NCI-H2196 treated with DMSO at 0.1 percent for 48 hours (cell line): Measurements from ENCODE around the gene TTC23L.
"Not testable (repeated sequence)": the region's sequence is repeated elsewhere in the genome, so short reads cannot be mapped to it uniquely, and the experiment has no call there.

Source experiments
- DNase-seq: peaks from one replicate; lab custom pipeline; 2025; ENCODE audit not compliant: unreplicated experiment; lab: John Stamatoyannopoulos, UW

Gene TTC23L

DNA sequence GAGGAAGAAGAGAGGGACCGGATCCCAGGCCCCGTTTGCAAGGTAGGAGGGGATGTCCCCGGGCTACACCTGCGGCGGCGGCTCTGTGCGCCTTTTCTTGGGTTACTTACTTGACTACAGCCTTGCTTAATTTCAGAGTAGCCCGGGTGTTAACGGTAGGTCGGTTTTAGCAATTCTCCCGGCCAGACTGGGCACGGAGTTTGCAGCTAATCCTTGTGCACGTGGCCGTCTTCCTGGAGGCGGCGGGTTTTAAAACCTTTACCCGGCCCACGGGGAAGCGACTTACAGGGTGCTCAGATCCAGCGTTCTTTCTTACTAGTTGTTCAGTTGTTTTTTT is 76.9 kb downstream of the TTC23L start:
- no peak for DNase-seq

DNA sequence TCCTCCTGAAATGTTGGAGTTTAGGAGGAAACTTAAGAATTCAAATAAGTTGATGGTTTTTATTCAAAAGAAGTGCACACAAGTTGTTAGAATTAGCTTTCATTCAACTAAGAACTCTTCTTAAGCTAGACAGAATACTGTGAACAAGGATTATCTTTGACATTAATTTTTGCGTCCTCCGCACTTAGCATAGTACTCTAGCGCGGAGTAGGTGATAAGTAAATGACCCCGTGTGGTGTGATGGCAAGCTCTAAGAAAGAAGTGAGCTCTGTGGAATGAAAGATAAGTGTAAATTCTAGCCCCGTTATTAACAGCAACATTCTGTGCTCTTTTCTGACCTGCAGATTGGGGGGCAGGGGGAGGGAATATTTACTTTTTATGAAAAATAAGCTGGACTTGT is 77.6 kb downstream of the TTC23L start:
- no peak for DNase-seq

GRCh38 chr5:34918025-34918424 is 79.1 kb downstream of the TTC23L start:
- no peak for DNase-seq

- no peak for DNase-seq
These were observed 80.1 kb downstream of the TTC23L start for GRCh38 chr5:34919077-34919476.

DNA sequence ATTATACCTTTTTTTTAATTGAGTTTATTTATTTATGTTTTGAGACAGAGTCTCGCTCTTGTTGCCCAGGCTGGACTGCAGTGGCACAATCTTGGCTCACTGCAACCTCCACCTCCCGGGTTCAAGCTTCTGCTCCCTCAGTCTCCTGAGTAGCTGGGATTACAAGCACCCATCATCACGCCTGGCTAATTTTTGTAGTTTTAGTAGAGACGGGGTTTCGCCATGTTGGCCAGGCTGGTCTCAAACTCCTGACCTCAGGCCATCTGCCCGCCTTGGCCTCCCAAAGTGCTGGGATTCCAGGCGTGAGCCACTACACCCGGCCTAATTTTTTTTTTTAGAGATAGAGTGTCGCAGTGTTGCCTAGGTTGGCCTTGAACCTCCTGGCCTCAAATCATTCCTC is 84.3 kb downstream of the TTC23L start:
- not testable (repeated sequence) for DNase-seq

- DNase-seq, result no peak
These were observed 84.9 kb downstream of the TTC23L start for GRCh38 chr5:34923694-34924461.

- DNase-seq, result no peak
These were observed 85.5 kb downstream of the TTC23L start for GRCh38 chr5:34924462-34924765.

- no peak for DNase-seq
These were observed 87.4 kb downstream of the TTC23L start for GRCh38 chr5:34926318-34926888.

- no peak for DNase-seq
These were observed 88.8 kb downstream of the TTC23L start for GRCh38 chr5:34927785-34928184.

GRCh38 chr5:34928267-34928666 is 89.3 kb downstream of the TTC23L start:
- no peak for DNase-seq

DNA sequence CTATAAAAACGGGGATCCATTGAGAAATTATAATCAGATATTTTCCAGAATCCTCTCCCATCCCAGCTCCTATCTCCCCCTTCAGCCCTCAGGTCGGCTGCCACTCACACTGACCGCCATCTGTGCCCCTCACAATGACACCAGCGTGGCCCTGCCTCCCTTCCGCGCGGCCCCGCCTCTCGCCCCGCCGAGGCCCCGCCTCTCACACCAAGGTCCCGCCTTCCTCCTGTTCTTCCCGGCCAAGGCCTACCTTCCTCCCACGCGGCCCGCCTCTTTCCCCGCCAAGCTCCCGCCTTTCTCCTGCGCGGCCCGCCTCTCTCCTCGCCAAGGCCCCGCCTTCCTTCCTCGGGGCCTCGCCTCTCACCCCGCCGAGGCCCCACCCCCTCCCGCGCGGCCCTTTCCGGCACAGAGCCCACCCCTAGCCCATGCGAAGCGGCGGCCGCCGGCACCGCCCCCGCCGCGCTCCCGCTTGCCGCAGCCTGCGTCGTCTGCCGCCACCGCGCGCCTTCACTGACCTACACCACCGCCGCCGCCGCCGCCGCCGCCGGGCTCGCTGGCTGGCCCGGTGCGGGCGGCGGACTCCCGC is 90.3 kb downstream of the TTC23L start, which contains the start of gene DNAJC21:
Gene DNAJC21, plus strand, starts transcription at position 426 of the 586 bp plus-strand sequence. CDS start 261 bp downstream, outside the sequence.
- DNase-seq, result peak; percentile 99

GRCh38 chr5:34929720-34930461 is 90.9 kb downstream of the TTC23L start:
- DNase-seq, result peak; percentile 79

DNA sequence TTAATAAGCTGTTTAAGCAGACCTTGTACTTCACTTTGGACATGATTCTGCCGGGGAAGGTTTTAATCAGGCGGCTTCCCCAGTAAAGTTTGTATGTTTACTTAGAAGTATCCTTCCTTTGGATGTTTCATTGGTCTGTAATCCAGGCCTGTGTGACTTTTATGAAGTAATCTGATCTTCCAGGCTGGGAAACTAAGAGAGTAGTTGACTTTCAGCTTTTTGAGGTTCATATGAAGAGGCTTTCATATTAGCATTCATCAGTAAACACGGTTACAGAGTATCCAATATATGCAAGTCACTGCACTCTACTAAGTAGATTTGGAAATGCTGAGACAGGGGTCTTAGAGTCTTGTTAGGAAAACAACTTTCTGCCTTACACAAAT is 91.5 kb downstream of the TTC23L start:
- DNase-seq, result no peak

GRCh38 chr5:34930870-34931269 is 91.9 kb downstream of the TTC23L start:
- DNase-seq, result no peak

GRCh38 chr5:34932947-34933346 is 94.0 kb downstream of the TTC23L start:
- no peak for DNase-seq

DNA sequence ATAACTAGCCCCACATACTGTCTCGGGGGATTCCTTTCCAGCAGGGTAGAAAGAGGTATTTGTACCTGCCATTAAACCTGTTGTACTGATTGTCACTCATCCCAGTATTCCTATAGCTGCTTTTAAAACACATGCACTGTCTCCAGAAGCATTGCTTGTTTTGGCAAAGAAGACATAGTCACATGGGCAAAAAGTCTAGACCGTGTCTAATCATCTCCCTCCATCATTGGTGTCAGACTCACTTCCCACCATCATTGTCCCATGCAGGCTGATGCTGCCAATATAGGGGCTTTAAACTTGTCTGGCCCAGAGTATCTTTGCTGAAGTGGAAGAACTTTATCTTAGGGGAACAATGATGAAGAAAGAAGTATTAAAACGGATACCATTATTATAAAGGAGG is 103.0 kb downstream of the TTC23L start:
- no peak for DNase-seq

DNA sequence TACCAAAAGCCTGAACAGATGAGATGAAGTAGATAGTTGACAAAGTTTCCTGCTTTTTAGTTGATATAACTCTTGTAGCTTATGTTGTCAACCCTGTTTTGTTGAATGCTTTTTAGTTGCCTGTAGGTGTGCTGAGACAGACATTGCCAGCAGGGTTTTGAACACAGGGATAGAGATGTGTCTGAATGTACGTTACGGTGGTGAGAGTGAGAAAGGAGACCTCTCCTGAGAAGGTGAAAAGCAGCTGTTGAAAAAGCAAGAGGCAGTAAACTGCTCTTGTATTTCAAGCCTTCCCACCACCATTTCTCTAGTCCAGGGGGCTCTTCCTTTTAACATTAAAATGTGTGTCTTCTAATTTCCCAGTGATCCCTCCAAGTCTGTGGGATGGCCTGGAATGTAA is 105.1 kb downstream of the TTC23L start:
- DNase-seq, result no peak

- DNase-seq, result no peak
These were observed 105.6 kb downstream of the TTC23L start for GRCh38 chr5:34944460-34945047.
